NCI-H187 treated with DMSO at 0.1 percent for 48 hours (cell line): ENCODE results near the gene ZMYM4.
"Not testable (repeated sequence)": the region's sequence is repeated elsewhere in the genome, so short reads cannot be mapped to it uniquely, and the experiment has no call there.

Experiments
- DNase-seq: peaks from one replicate; lab custom pipeline; 2025; lab: John Stamatoyannopoulos, UW

The ZMYM4 gene

DNA sequence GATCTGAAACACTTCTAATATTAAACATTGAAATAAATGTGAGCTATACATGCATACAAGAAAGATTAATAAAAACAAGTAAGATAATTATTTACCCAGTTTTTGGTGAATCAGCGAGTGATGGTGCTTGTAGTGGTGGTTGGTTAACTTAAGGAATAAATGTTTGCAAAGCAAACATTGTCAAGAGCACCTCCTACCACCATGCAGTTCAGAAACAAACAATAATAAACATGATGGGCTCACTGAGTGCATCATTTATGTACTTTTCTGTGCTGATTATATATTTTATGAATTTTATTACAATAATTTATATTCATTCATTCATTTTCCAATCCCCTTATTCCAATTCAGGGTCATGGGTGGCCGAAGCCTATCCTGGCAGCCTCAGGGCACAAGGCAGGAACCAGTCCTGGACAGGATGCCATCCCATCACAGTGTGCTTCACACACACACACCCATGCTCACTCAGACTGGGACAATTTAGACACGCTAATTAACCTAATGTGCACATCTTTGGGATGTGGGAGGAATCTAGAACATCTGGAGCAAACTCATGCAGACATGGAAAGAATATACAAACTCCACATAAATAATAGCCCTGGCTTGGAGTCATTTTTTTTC, 57.8 kb downstream of the ZMYM4 start:
- DNase-seq = no peak

DNA sequence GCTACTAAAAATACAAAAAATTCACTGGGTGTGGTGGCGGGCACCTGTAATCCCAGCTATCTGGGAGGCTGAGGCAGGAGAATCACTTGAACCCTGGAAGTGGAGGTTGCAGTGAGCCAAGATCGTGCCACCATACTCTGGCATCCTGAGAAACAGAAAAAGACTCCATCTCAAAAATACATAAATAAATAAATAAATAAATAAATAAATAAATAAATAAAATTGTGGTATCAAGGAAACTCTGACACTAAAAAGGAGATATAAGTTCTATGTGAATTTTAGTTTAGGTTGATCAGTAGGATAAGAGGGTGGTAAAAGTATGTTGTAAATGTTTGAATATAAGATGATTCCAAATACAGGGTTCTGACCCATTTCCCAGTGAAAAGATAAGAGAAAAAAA, 63.1 kb downstream of the ZMYM4 start:
- DNase-seq = not testable (repeated sequence)

- DNase-seq = no peak
Measured at GRCh38 chr1:35334485-35334884, 66.0 kb downstream of the ZMYM4 start.

GRCh38 chr1:35340519-35340918, 72.0 kb downstream of the ZMYM4 start:
- no peak for DNase-seq

DNA sequence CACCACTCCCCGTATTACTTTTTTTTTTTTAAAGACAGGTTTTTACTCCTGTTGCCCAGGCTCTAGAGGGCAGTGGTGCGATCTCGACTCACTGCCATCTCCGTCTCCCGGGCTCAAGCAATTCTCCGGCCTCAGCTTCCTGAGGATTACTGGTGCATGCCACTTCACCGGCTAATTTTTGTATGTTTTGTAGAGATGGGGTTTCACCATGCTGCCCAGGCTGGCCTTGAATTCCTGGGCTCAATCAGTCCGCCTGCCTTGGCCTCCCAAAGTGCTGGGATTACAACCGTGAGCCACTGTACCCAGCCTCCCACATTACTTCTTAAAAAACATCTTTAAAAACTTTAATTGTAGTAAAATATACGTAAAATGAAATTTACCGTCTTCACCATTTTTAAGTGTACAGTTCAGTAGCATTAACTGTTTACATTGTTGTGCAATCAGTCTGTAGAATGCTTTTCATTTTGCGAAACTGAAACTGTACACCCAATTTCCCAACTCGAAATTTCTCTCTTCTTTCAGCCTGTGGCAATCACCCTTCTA, 77.0 kb downstream of the ZMYM4 start:
- DNase-seq = no peak

DNA sequence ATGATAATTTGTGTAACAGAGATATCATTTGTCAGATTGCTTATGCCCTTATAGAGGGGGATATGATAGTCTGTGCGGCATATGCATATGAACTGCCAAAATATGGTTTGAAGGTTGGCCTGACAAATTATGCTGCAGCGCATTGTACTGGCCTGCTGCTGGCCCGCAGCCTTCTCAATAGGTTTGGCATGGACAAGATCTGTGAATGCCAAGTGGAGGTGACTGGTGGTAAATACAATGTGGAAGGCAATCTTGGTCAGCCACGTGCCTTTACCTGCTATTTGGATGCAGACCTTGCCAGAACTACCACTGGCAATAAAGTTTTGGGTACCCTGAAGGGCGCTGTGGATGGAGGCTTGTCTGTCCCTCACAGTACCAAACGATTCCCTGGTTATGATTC, 82.4 kb downstream of the ZMYM4 start:
- DNase-seq = no peak

DNA sequence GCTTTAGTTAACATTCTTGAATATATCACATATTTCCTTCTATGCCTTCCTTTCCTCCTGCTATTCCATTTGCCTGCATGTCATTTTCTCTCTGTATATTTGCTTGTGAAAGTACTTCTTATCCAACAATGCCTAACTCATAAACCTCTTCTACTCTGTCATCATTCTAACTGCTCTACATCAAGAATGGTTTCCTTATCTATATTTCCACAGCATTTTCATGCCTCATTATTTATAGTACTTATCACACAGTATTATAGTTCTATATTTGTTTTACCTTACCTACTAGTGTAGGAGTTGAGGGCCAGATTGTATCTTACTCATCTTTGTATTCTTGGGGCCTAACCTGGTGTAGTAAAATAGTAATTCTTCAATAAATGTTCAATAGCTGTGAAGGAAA, 91.5 kb downstream of the ZMYM4 start:
- DNase-seq = no peak

- DNase-seq = no peak
Measured at GRCh38 chr1:35361638-35362037, 93.1 kb downstream of the ZMYM4 start.

DNA sequence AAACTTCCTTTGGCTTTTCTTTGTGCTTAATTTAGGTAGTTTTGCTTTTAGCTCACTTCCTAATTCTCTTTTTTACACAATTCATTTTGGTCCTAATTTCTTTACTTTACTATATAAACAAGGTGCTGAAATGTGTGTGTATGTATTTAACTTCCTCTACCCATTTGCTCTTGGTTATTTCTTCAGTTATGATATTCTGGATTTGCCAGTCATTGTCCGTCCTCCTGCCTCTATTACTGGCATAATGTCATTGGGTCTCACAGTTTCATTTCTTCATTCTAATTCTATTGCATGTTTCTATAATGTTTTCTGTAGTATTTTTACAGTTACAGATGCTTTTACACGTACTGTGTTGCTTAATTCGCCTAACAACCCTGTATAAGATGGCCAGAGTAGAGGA, 96.2 kb downstream of the ZMYM4 start:
- no peak for DNase-seq

DNA sequence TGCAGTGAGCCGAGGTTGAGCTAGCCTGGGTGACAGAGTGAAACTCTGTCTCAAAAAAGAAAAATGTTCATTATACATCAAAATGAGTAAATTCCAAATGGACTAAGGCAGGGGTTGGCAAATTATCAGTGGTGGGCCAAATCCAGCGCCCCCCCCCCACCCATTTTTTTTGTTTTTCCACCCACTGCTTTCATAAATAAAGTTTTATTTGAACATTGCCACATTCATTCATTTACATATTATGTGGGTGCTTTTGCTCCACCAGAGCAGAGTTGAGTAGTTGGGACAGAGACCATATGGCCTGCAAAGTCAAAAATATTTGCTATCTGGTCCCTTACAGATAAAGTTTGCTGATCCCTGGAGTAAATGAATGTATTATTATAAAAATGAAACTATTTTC, 99.4 kb downstream of the ZMYM4 start:
- DNase-seq = no peak

DNA sequence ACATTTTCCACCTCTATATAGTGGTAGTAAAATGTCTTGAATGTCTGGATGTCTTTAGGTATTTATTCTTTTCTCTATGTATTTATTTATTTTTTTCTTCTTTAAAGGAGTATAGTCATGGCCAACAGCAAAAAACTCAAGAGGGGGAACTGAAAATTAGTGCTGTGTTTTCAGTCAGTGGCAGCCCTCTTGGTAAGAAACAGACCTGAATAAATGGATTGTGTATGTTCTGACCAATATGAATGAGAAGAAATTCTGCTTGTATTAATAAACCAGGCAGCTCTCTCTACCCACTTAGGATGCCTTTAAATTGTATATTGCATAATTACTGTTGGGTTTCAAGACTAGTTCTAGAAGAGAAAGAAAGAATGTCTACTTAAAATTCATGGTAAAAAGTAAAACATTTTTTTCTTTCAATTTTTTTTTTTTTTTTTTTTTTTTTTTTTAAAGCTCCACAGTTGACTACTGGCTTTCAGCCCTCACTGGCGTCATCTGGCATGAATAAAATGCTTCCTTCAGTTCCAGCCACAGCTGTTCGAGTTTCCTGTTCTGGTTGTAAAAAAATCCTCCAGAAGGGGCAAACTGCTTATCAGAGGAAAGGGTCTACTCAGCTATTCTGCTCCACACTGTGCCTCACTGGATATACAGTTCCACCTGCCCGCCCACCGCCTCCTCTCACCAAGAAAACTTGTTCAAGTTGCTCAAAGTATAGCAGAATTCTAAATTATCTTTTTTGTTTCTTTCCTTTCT, 101.6 kb downstream of the ZMYM4 start:
- no peak for DNase-seq

DNA sequence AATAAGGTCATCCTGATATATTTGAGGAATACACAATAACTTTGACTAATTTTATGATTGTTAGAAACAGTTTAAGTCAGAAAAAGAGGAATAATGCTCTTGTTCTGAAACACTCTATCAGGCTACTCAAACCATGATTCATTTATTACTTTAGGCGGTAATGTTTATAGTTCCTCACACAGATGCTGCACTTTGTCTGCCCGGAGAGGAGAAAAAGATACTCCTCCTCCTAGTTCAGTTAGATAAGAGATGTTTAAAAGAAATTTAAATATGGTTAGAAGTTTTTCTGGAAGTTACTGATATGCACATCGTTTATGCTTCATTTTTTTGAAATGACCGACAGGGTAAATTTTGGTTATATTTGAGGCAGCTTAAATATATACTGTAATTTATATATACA, 103.0 kb downstream of the ZMYM4 start:
- DNase-seq = no peak

- no peak for DNase-seq
Measured at GRCh38 chr1:35377555-35377954, 109.0 kb downstream of the ZMYM4 start.

DNA sequence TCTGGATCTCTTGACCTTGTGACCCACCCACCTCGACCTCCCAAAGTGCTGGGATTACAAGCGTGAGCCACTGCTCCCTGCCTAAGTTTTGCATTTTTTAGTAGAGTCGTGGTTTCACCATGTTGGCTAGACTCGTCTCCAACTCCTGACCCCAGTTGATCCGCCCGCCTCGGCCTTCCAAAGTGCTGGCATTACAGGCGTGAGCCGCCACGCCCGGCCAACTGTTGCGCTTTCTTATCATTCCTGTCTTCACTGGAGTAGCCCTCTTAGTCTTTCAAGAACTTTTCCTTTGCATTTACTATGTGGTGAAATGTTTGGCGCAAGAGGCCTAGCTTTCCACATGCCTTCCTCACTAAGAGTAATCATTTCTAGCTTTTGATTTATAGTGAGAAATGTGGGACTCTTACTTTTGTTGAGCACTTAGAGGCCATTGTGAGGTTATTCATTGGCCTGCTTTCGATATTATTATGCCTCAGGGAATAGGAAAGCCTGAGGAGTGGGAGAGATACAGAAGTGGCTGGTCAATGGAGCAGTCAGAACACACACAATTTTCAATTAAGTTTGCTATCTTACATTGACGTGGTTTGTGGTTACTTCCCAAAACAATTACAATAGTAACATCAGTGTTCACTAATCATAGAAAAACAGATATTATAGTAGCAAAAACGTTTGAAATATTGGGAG, 111.0 kb downstream of the ZMYM4 start:
- no peak for DNase-seq

- not testable (repeated sequence) for DNase-seq
Measured at GRCh38 chr1:35380111-35380510, 111.6 kb downstream of the ZMYM4 start.

GRCh38 chr1:35382107-35382506, 113.6 kb downstream of the ZMYM4 start:
- DNase-seq = no peak

- no peak for DNase-seq
Measured at GRCh38 chr1:35386290-35386689, 117.8 kb downstream of the ZMYM4 start.

- no peak for DNase-seq
Measured at GRCh38 chr1:35386959-35387358, 118.5 kb downstream of the ZMYM4 start.

DNA sequence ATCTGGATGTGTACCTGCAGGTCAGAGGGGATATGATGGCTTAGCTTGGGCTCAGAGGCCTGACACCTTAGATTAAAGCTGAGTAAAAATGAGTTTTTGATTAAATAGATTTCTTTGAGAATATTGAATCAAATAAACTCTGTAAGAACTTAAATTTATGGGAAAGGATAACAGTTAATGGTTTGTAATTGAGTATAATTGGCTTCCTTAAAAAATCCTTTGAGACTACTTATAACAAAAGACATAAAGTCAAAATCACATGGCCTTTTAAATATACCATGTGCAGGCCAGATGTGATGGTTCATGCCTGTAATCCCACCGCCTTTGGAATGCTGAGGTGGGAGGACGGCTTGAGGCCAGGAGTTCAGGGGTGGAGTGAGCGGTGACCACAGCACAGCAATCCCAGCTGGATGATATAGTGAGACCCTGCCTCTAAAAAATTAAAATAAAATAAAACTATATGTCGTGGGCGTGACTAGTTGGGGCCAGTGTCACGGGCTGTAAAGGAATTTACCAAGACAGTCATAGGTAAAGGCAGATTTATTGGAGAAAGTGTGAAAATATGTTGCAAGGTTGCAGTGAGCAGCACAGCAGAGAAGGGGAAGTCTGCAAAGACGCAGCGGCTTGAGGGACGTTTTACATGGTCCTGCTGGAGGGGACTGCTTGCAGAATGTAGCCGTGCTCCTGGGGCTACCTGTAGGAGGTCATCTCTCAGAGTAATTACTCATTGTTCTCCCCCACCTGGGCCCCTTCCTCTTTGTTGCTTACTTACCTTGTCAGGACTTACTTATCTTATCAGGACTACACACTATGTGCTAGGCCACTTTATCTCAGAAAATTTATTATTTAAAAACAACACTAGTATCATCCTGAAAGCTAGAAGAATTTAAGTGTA, 122.3 kb downstream of the ZMYM4 start:
- DNase-seq = no peak

GRCh38 chr1:35394386-35394785, 125.9 kb downstream of the ZMYM4 start:
- DNase-seq = no peak

GRCh38 chr1:35398739-35399138, 130.2 kb downstream of the ZMYM4 start:
- no peak for DNase-seq

- DNase-seq = no peak
Measured at GRCh38 chr1:35401049-35401448, 132.5 kb downstream of the ZMYM4 start.
